SU-DHL-6 (cell line): ENCODE data around the gene MIOS.

ENCODE experiments used
- CTCF ChIP-seq: fragments of 200-600 bp; sonication (generic); IDR thresholded peaks from one replicate; pipeline ENCODE4 v1.5.1; 2017; ENCODE audit warnings: antibody characterized with exemption, mild to moderate bottlenecking, low read length, moderate library complexity; ENCODE audit not compliant: insufficient read depth, poor library complexity, severe bottlenecking
- EZH2phosphoT487 ChIP-seq: fragments of 200-600 bp; sonication (generic), shearing (Covaris generic); conservative IDR thresholded peaks from 2 replicates; pipeline ENCODE4 v1.6.1; 2018; ENCODE audit warnings: mild to moderate bottlenecking, antibody characterized with exemption, low read length, moderate library complexity, mixed read lengths

DNA sequence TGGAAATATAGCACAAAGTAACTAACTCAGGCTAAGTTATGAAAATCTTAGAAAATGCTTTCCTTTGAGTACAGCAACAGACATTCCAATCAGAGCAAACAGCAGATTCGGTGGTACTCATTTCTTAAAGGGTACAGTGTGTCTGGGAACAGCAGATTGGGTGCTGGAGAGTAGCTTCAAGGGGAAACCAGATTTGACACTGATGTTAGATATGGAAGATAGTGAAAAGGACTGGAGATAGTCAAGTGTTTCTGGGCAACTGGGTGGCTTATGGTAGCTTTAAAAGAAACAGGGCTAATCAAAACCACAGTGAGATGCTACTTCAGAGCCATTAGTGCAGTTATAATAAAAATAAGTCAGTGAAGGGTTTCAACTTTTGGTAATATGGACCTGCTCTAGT lies 61.8 kb downstream of the MIOS start:
- no peak for TF ChIP-seq CTCF
- TF ChIP-seq EZH2phosphoT487: no peak
